ENCODE measurements around the gene TTC7B.

The TTC7B gene

GRCh38 chr14:90572441-90573150 lies 243.6 kb downstream of the TTC7B start:
- H2BK120ac ChIP-seq (ENCODE audit: low read depth, low read length) = no peak overlapping the region
- H3K4me1 ChIP-seq (ENCODE audit: control insufficient read depth, low read depth, low read length) = no peaks in the 10 kb centered on the region
- H2BK5ac ChIP-seq (ENCODE audit: low read length) = no peak overlapping the region
- H3K79me2 ChIP-seq (ENCODE audit: control insufficient read depth, insufficient read depth, low read length) = no peaks in the 10 kb centered on the region
- no peak overlapping the region for H2BK15ac ChIP-seq (replicated peaks; ENCODE audit: low read depth)
- no peak overlapping the region for H3K9ac ChIP-seq (ENCODE audit: low read length)
- H3K27ac ChIP-seq (ENCODE audit: low read depth, low read length) = no peak overlapping the region
- H3K4me2 ChIP-seq (ENCODE audit: low read length) = no peak overlapping the region
- no CpG with 5 or more reads among the region's 11 CpGs for WGBS (ENCODE audit: extremely low coverage, insufficient coverage, low lambda C conversion rate)
- H3K4ac ChIP-seq (ENCODE audit: low read depth, low read length) = no peak overlapping the region
- no peak overlapping the region for H4K8ac ChIP-seq (ENCODE audit: low read depth, low read length)
- no peak overlapping the region for H2AK5ac ChIP-seq (ENCODE audit: low read length)
- H3K27me3 ChIP-seq (ENCODE audit: insufficient read depth, low read length, poor library complexity) = no peaks in the 10 kb centered on the region
- H3K4me3 ChIP-seq (ENCODE audit: low read length) = no peak overlapping the region
- no peak for DNase-seq
- H3K23ac ChIP-seq (ENCODE audit: low read length) = no peak overlapping the region
- H4K5ac ChIP-seq (ENCODE audit: low read length) = no peak overlapping the region
- H3K56ac ChIP-seq (ENCODE audit: low read length) = no peak overlapping the region
- no peaks in the 10 kb centered on the region for H3K79me1 ChIP-seq (ENCODE audit: low read length)
- no peaks in the 10 kb centered on the region for H3K36me3 ChIP-seq (ENCODE audit: control insufficient read depth, insufficient read depth, low read length)
- H3K18ac ChIP-seq (ENCODE audit: low read length) = no peak overlapping the region

GRCh38 chr14:90571149-90571947 lies 244.9 kb downstream of the TTC7B start:
- no peak overlapping the region for H3K27ac ChIP-seq (ENCODE audit: low read depth, low read length)
- no peak overlapping the region for H2BK15ac ChIP-seq (replicated peaks; ENCODE audit: low read depth)
- H3K56ac ChIP-seq (ENCODE audit: low read length) = no peak overlapping the region
- H3K79me1 ChIP-seq (ENCODE audit: low read length) = no peaks in the 10 kb centered on the region
- no peak for DNase-seq
- no peaks in the 10 kb centered on the region for H3K4me1 ChIP-seq (ENCODE audit: control insufficient read depth, low read depth, low read length)
- H3K4ac ChIP-seq (ENCODE audit: low read depth, low read length) = no peak overlapping the region
- WGBS (ENCODE audit: extremely low coverage, insufficient coverage, low lambda C conversion rate) = no CpG with 5 or more reads among the region's 13 CpGs
- H3K4me3 ChIP-seq (ENCODE audit: low read length) = no peak overlapping the region
- H2BK120ac ChIP-seq (ENCODE audit: low read depth, low read length) = no peak overlapping the region
- H4K8ac ChIP-seq (ENCODE audit: low read depth, low read length) = no peak overlapping the region
- H3K79me2 ChIP-seq (ENCODE audit: control insufficient read depth, insufficient read depth, low read length) = no peaks in the 10 kb centered on the region
- no peaks in the 10 kb centered on the region for H3K36me3 ChIP-seq (ENCODE audit: control insufficient read depth, insufficient read depth, low read length)
- H3K23ac ChIP-seq (ENCODE audit: low read length) = no peak overlapping the region
- H3K9ac ChIP-seq (ENCODE audit: low read length) = no peak overlapping the region
- no peak overlapping the region for H2AK5ac ChIP-seq (ENCODE audit: low read length)
- no peak overlapping the region for H4K5ac ChIP-seq (ENCODE audit: low read length)
- no peak overlapping the region for H3K18ac ChIP-seq (ENCODE audit: low read length)
- no peaks in the 10 kb centered on the region for H3K27me3 ChIP-seq (ENCODE audit: insufficient read depth, low read length, poor library complexity)
- H2BK5ac ChIP-seq (ENCODE audit: low read length) = no peak overlapping the region
- no peak overlapping the region for H3K4me2 ChIP-seq (ENCODE audit: low read length)

- Histone ChIP-seq H3K9ac (ENCODE audit: low read length) (no peak overlapping the region), H3K4me1 (ENCODE audit: control insufficient read depth, low read depth, low read length) (no peaks in the 10 kb centered on the region), H3K56ac (ENCODE audit: low read length) (no peak overlapping the region), H2AK5ac (ENCODE audit: low read length) (no peak overlapping the region), H2BK15ac (replicated peaks; ENCODE audit: low read depth) (no peak overlapping the region), H3K4me3 (ENCODE audit: low read length) (no peak overlapping the region), H3K79me2 (ENCODE audit: control insufficient read depth, insufficient read depth, low read length) (no peaks in the 10 kb centered on the region), H3K18ac (ENCODE audit: low read length) (no peak overlapping the region), H2BK120ac (ENCODE audit: low read depth, low read length) (no peak overlapping the region), H3K36me3 (ENCODE audit: control insufficient read depth, insufficient read depth, low read length) (no peaks in the 10 kb centered on the region), H4K5ac (ENCODE audit: low read length) (no peak overlapping the region), H3K4me2 (ENCODE audit: low read length) (no peak overlapping the region), H3K23ac (ENCODE audit: low read length) (no peak overlapping the region), H3K79me1 (ENCODE audit: low read length) (no peaks in the 10 kb centered on the region), H4K8ac (ENCODE audit: low read depth, low read length) (no peak overlapping the region), H3K27me3 (ENCODE audit: insufficient read depth, low read length, poor library complexity) (no peaks in the 10 kb centered on the region), H3K27ac (ENCODE audit: low read depth, low read length) (no peak overlapping the region), H2BK5ac (ENCODE audit: low read length) (no peak overlapping the region), H3K4ac (ENCODE audit: low read depth, low read length) (no peak overlapping the region)
- no peak for DNase-seq
- no CpG with 5 or more reads among the region's 17 CpGs for WGBS (ENCODE audit: extremely low coverage, insufficient coverage, low lambda C conversion rate)
Observed at GRCh38 chr14:90570461-90570860, 245.8 kb downstream of the TTC7B start.

- Histone ChIP-seq H3K56ac (ENCODE audit: low read length) (no peak overlapping the region), H3K79me1 (ENCODE audit: low read length) (no peaks in the 10 kb centered on the region), H4K8ac (ENCODE audit: low read depth, low read length) (no peak overlapping the region), H3K23ac (ENCODE audit: low read length) (no peak overlapping the region), H3K79me2 (ENCODE audit: control insufficient read depth, insufficient read depth, low read length) (no peaks in the 10 kb centered on the region), H2AK5ac (ENCODE audit: low read length) (no peak overlapping the region), H3K36me3 (ENCODE audit: control insufficient read depth, insufficient read depth, low read length) (no peaks in the 10 kb centered on the region), H3K27ac (ENCODE audit: low read depth, low read length) (no peak overlapping the region), H2BK120ac (ENCODE audit: low read depth, low read length) (no peak overlapping the region), H3K4me1 (ENCODE audit: control insufficient read depth, low read depth, low read length) (no peaks in the 10 kb centered on the region), H3K4me2 (ENCODE audit: low read length) (no peak overlapping the region), H3K18ac (ENCODE audit: low read length) (no peak overlapping the region), H3K4ac (ENCODE audit: low read depth, low read length) (no peak overlapping the region), H3K9ac (ENCODE audit: low read length) (no peak overlapping the region), H3K27me3 (ENCODE audit: insufficient read depth, low read length, poor library complexity) (no peaks in the 10 kb centered on the region), H2BK5ac (ENCODE audit: low read length) (no peak overlapping the region), H4K5ac (ENCODE audit: low read length) (no peak overlapping the region), H2BK15ac (replicated peaks; ENCODE audit: low read depth) (no peak overlapping the region), H3K4me3 (ENCODE audit: low read length) (no peak overlapping the region)
- no CpG with 5 or more reads among the region's 9 CpGs for WGBS (ENCODE audit: extremely low coverage, insufficient coverage, low lambda C conversion rate)
- peak; percentile 46 for DNase-seq
Observed at GRCh38 chr14:90569606-90570387, 246.4 kb downstream of the TTC7B start.

GRCh38 chr14:90569201-90569600 lies 247.0 kb downstream of the TTC7B start:
- H3K56ac ChIP-seq (ENCODE audit: low read length) = no peak overlapping the region
- H2AK5ac ChIP-seq (ENCODE audit: low read length) = no peak overlapping the region
- no peaks in the 10 kb centered on the region for H3K36me3 ChIP-seq (ENCODE audit: control insufficient read depth, insufficient read depth, low read length)
- no peak overlapping the region for H3K23ac ChIP-seq (ENCODE audit: low read length)
- no CpG with 5 or more reads among the region's 5 CpGs for WGBS (ENCODE audit: extremely low coverage, insufficient coverage, low lambda C conversion rate)
- no peak overlapping the region for H4K8ac ChIP-seq (ENCODE audit: low read depth, low read length)
- no peak overlapping the region for H2BK5ac ChIP-seq (ENCODE audit: low read length)
- no peak overlapping the region for H4K5ac ChIP-seq (ENCODE audit: low read length)
- H3K4me2 ChIP-seq (ENCODE audit: low read length) = no peak overlapping the region
- no peak overlapping the region for H3K27ac ChIP-seq (ENCODE audit: low read depth, low read length)
- H3K79me1 ChIP-seq (ENCODE audit: low read length) = no peaks in the 10 kb centered on the region
- no peak overlapping the region for H3K4me3 ChIP-seq (ENCODE audit: low read length)
- H3K27me3 ChIP-seq (ENCODE audit: insufficient read depth, low read length, poor library complexity) = no peaks in the 10 kb centered on the region
- no peak overlapping the region for H3K18ac ChIP-seq (ENCODE audit: low read length)
- H2BK120ac ChIP-seq (ENCODE audit: low read depth, low read length) = no peak overlapping the region
- no peak overlapping the region for H3K4ac ChIP-seq (ENCODE audit: low read depth, low read length)
- no peaks in the 10 kb centered on the region for H3K4me1 ChIP-seq (ENCODE audit: control insufficient read depth, low read depth, low read length)
- H2BK15ac ChIP-seq (replicated peaks; ENCODE audit: low read depth) = no peak overlapping the region
- no peak overlapping the region for H3K9ac ChIP-seq (ENCODE audit: low read length)
- no peak for DNase-seq
- no peaks in the 10 kb centered on the region for H3K79me2 ChIP-seq (ENCODE audit: control insufficient read depth, insufficient read depth, low read length)
